NCI-H460 (cell line): ENCODE measurements around the gene CCDC177. TPM values are rescaled to one million over a fixed set of nuclear protein-coding genes. Genes with fewer than 3 reads are reported as not detected.
"Not testable (repeated sequence)": the region's sequence is repeated elsewhere in the genome, so short reads cannot be mapped to it uniquely, and the experiment has no call there.

Experiments
- DNase-seq: peaks from one replicate; pipeline ENCODE4 v3.0.0-alpha.2; 2016; ENCODE audit warnings: low read depth; ENCODE audit errors: extremely low read depth
- total RNA-seq: library from RNA; depleted of rRNA; stranded (reverse); fragments of >200 nt; shearing (Covaris generic); gene quantifications from 2 replicates; pipeline ENCODE4 v1.2.3, GENCODE V29; 2014

CCDC177 gene
- total RNA-seq, 1 experiment from 2014 or later = not detected

DNA sequence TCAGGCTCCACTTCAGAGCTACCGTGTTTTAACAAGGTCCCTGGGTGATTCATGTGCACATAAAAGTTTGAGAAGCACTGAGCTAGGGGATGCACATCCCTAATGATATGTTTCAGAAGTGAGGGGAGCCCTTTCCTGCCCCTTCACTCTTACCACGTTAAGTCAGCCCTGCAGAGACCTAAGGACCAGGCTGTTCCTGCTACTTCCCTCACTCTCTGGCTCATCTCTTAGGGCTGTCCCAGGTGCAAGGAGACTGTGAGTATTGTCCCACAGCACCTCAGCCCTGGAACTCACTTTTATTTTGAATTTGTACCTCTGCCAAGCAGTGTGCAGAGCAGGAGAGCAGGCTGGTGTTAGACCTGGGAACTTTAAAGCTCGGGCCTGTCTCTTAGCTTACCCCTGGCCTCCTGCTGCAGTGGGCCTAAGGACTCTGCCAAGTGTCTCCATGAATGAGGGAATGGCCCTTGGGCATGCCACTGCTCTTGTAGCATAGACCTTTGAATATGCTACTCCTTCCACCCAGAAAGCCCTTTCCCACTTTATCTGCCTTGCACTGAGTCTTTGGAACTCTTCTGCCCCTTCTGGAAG, 25.7 kb upstream of the CCDC177 start:
- DNase-seq = no peak

DNA sequence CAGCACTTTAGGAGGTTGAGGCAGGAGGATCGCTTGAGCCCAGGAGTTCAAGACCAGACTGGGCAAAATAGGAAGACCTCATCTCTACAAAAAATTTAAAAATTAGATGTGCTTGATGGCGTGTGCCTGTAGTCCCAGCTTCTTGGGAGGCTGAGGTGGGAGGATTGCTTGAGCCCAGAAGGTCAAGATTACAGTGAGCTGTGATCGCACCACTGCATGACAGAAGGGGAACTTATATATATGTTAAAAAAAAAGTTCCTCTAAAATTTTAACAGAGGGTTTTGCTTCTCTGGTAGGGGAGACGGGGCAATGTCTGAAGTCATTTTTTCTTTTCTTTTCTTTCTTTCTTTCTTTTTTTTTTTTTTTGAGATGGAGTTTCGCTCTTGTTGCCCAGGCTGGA, 24.8 kb upstream of the CCDC177 start:
- DNase-seq = not testable (repeated sequence)

DNA sequence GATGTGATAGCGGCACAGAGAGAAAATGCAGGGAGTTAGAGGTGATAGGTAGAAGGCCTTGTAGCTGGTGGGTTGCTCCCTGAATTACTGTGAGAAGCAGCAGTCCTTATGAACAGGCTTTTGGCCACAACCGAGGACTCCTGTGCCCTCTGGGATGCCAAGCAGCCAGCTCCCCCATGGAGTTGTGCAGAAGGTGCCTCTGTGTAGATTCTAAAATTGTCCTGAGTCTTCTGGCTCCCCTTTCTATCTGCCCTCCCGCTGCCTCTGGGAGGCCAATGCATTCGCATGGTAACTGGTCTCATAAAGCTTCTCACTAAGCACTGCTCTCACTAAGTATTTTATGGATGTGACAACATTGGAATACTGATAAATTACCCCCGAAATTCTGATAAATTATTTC, 20.7 kb upstream of the CCDC177 start:
- no peak for DNase-seq

DNA sequence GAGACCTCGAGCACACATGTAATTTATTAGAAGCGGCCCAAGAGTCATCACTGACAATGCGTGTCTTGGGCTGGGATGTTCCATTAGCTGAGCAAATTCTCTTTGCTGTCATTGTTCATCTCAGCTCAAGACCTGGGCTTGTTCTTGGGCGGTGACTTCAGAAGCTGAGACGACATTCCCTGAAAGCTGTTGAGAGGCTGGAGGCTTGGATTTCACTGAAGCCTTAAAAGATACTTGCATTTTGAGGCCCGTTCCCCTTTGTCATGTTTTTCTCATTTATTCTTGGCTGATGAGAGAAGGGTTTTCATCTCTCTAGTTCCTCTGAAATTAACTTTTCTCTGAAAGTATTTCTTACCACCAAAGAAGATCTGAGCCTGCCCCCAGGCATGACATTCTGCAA, 20.2 kb upstream of the CCDC177 start:
- no peak for DNase-seq

DNA sequence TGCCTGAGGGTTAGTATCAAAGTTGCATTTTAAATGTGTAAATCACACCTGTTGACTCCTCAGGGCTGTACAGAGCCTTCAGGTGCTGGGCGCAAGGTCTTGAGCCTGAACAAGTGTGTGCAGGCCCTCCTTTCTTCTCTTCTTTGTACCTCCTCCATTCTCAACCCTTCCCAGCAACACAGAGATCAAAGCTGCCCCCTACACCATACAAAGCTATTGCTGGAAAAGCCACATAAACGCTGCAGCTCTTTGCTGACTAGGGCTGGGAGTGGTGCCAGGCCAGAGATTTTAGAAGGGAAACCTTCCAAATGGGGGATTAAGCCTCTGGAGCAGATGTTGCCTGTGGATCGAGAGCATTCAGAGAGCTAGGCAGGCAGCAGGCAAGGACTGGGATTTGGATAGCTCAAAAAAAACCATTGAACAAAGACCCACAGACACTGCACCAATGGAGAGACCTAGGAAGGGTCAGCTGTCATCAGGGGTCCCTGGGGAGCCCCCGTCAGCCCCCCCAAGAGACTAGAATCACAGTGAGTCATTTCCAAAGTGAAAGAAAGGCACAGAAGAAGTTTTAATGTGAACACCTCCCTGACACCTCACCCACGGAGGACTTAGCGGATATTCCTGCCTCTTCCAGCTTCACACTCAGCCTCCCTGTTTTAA, 18.5 kb upstream of the CCDC177 start:
- no peak for DNase-seq

DNA sequence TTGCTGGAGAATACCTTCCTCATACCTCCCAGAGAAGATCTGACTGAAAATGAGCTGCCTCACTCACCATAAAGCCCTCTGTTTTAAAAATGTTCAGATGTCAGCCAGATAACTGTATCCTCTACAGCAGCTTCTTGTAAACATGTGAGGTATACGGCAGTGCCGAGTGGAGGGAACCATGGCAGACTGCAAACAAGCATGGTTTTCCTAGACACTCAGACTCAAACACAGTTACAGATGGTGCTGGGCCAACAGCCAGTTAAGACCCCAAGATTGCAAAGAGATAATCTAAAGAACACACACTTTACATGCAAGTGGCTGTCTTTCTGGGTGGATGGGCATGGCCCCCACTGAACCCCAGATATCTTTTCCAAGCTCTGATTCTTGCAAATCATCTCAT, 16.6 kb upstream of the CCDC177 start:
- no peak for DNase-seq

DNA sequence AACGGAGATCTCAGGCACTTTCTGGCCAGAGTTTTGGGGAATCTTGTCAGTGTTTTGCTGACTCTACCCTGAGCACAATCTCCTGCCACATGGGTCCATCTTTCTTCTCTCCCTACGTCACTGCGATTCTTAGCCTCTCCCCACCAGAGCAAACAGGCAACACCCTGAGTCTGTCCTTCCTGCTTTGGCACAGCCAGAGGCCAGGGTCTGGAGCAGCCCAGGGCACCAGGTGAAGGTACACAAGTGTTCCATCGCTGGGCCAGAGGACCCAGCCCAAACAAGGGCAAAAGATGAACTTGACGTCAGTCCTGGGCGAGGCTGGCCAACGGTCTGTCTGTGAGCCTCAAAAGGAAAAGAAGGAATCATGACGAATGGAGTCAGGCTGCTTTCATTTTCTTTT, 12.7 kb upstream of the CCDC177 start:
- DNase-seq = no peak

DNA sequence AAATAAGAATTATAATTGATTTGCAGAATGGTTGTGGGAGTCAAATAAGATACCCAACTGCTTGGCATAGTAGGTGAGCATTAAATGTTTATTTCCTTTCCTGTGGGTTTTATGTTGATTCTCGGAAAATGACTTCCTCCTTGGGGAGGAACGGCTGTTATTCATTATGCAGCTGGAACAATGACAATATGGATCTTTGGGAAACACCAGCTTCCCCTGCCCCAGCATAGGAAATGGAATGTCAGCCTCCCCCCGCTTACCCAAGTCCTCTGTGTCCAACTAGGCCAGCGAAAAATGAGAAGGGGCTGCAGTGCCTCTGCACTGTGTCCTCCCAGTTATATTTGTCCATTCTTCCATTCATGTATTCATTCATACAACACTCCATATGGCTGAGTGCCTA, 11.7 kb upstream of the CCDC177 start:
- DNase-seq = no peak

DNA sequence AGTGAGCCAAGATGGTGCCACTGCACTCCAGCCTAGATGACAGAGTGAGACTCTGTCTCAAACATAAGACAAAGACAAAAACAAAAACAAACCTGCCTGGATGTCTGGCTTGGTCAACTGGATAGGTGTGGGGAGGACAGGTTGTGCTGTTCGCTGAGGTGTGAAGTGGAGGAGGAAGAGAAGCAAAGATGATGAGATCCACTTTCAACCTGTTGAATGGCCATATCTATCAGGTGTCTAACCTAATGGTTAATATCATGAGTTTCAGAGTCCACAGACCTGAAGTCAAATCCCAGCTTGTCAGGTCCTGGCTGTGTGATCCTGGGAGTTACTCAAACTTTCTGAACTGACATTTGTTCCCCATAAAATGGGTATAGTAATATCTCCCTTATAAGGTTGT, 9.7 kb upstream of the CCDC177 start:
- DNase-seq = no peak

DNA sequence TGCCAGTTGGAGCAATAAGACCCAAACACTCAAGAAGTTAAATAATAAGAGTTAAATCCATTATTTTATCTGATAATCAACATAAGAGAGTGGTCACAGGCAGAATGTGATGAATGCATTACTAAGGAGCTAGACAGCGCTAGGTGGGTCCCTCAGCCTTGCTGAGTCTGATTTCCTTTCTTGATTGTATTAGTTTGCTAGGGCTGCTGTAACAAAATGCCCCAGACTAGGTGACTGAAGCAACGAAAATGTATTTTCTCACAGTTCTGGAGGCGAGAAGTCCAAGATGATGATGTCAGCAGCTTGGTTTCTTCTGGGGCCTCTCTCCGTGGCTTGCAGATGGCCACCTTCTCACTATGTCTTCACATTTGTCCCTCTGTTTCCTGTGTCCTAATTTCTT, 8.2 kb upstream of the CCDC177 start:
- DNase-seq = no peak

DNA sequence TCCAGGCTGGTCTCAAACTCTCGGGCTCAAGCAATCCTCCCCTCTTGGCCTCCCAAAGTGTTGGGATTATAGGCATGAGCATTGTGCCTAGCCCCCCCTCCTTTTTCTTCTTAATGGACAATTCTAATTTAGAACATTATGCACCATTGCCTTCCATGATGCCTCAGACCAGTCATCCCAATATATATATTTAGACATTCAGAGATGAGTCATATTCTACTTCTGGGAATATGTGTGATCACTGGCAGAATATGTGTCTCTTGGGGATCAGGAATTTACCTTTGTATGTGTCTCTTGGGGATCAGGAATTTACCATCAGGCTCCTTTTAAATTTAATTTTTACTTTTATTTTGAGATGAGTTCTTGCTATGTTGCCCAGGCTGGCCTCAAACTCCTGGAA, 7.5 kb upstream of the CCDC177 start:
- no peak for DNase-seq

DNA sequence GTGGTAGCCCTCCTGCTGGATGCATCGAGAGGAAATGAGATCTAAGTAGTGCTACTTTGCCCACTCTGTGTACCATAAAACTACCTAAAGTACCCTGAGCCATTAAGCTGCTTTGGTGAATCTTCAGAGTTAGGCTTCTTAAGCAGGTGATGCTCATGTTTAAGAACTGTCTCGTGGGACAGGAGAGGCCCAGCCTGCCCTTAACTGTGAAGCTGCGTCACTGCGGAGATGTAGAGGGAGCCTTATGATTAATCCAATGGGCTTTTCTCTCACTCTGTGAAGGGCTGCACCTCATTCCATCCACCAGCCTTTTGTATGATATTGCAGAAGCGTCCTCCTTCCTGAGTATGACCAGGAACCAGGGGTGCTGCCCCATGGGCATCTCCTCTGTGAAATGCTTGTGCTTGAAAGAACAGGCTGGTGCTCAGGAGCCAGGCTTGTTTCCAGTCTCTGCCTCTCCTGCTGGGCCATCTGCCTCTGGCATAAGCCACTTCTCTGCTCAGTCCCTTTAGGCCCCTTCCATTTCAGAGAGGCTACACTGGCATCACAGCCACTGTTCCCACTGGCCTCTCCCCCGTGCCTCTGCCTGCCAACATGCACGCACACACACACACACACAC, 6.8 kb upstream of the CCDC177 start:
- DNase-seq = no peak

DNA sequence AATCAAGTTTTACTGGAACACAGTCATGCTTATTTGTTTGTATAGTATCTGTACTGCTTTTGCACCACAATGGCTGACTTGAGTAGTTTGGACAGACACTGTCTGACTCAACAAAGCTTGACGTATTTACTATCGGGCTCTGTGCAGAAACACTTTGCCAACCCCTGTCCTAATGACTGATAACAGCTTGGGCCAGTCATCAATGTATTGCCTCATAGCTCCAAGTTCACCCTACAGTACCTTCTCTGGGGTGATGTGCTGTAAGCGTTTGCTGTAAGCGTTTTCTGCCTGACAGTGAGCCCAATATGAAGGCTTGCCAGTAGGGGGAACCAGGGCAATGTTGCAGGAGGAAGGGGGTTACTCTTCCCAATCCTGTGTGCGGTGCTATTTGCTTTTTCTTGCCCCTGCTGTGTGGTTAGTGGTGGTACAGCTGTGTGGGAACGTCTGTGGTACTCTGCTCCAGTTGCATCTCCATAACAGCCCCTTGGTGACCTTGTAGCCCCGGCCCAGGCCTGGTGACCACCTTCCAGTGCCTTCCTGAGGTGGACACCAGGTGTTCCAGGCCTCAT, 5.4 kb upstream of the CCDC177 start:
- peak; percentile 21 for DNase-seq

DNA sequence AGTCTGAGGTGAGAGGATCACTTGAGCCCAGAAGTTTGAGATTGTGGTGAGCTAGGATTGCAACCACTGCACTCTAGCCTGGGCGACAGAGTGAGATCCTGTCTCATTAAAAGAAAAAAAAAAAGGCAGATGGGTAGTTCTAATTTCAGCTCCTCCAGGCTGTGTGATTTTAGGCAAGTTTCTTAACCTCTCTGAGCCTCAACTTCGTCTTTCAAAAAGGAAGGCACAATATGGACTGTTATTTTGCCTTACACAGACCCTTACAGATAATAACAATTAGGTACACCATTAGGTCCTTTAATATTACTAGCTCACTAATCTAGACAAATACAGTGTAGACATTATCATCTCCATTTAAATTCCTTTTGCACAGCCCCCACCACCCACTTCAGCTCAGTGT, 4.8 kb upstream of the CCDC177 start:
- DNase-seq = no peak

DNA sequence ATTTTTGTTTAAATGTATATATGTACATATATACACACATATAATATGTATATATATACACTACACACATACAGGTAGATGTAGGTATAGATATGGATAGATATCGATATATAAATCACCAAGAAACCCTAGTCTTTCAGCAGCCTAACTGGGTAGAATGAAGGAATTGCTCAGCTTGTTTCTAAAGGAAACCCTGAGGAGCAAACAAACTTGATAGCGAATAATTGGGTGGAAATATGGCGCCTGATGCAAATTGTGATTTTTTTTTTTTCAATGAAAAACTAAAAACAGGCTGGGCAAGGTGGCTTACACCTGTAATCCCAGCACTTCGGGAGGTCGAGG, 254 bp upstream of the CCDC177 start:
- no peak for DNase-seq

DNA sequence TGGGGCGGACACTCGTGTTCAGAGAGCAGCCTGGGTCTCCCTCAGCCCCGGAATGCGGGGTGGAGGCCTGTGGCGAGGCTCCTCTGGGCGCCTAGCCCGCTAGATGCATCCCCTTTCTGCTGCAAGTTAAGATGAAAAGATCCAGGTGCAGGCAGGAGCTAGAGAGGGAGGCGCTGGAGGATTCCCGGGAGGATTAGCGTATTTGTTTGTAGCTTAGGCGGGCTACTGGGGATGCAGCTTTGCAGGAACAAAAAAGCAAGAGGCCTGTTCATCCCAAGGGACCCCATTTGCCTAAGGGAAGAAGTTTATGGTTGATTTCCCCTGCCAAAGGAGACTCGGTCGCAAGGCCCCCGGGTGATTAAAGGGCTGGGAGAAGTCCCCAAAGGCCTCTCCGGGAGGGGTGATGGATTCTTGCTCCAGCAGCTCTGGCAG, 824 bp downstream of the CCDC177 start:
- DNase-seq = no peak

DNA sequence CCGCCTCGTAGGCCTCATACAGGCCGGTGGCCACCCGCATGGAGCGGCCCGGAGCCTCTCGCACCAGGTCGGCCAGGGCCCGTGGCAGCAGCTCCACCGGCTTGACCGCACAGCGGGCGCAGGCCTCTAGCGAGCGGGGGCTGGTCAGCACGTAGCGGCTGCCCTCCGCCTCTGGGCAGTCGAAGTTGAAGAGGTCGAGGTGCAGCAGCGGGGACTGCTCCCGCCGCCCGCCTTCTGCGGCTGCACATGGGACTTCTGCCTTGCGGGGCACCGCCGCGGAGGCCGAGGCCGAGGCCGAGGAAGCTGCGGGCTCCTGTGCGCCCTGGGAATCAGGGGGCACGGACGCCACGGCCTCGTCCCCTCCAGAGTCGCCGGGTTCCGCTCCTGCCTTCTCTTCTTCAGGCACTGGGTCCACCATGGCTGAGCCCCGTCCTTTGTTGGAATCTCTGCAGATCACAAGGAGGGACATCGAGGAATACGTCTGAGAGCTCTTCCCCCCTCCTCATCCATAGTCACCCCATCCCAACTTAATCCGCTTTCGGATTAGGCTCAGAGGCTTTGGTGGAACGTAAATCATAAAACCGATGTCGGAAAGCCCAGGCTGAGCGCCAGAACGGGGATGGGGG, 1.4 kb downstream of the CCDC177 start:
- DNase-seq = no peak

DNA sequence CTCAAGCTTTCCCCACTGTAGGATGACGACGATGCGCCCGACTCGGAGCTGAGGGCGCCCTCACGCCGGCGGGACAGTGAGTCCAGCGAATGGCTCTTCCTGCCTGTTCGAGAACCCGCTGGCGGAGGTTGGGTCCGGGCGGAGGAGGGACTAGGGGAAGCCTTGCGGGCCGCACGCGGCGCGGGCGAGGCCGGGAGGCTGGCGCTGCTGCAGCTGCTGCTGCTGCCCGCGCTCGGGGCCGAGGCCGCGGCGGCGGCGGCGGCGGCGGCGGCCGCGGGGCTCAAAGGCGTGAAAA, 1.9 kb downstream of the CCDC177 start:
- no peak for DNase-seq

DNA sequence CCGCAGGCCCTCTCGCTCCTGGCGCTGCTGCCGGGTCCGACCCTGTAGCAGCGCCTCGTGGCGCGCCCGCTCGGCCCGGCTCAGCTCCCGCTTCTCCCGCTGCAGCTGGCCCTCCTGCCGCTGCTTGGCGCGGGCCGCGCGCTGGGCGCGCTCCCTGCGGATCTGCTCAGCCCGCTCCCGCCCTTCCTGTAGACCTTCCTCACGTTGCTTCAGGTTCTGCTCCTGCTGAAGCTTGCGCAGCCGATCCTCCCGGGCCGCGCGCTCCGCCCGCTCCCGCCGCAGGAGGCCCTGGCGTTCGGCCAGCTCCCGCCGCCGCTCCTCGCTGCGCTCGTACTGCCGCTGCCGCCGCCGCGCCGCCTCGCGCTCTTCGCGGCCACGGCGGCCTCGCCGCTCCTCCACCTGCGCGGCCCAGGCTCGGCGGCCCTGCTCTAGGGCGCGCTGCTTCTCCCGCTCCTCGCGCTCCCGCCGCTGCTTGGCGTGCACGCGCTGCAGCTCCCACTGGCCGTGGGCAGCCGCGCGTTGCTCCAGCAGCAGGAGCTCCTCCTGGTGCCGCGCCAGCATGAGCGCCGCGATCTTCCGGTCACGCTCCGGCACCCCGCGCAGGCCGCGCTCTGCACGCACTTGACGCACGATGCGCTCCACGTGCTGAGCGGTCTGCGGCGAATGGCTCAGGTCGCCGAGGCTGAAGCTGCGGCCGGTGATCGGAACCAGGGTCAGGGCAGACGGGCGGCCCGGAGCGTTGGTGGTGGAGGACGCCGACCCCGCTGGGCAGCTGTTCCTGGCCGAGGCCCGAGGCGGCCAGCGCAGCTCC, 2.4 kb downstream of the CCDC177 start:
- DNase-seq = peak; percentile 17

DNA sequence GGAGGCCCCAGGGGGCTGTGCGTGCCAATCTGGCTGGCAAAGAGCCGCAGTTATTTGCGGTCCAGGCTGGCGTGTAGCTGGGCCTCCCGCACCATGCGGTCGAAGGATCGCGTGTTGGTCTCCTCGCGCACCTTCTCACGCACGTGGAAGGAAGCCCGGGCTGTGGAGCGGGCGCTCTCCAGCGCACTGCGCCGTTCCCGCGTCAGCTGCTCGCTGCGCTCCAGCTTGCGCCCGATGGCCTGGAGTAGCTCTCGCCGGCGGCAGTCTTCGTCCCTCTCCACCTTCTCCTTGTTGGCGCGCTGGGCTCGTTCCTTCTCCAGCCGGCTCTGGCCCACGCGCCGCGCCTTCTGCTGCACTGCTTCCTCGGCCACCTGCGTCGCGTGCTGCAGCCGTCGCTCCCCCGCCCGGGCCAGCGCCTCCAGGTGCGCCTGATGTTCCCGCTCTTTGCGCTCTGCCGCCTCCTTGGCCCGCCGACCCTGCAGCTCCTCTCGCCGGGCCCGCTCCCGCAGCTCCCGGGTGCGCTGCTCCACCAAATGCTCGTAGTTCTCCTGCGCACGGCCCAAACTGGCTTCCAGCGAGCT, 3.1 kb downstream of the CCDC177 start:
- no peak for DNase-seq

DNA sequence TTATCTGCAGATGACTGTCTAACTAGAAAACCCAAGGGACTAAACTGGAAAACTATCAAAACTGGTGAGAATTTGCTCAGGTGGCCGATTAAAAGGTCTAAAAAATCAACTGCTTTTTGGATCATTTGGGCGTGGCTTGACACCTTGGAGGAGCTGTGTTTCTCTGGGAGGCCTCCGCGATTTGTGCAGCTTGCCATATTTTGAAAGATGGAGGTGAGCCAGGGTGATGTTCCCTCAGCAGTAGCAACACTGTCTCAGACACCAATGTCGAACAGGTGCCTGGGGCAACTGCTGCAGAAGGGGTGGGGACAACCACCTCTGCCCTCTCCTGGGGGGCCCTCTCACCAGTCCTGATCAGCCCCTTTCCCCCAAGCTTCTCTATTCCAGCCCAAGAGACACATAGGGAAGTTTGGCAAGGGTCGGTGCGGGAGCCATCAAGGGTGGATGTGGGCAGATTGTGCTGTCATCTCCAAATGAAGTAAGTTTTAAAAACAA, 3.8 kb downstream of the CCDC177 start:
- DNase-seq = no peak
